Heart left ventricle (tissue), 16 donors: ENCODE measurements around the gene FBXW8. TPM values are rescaled to one million over a fixed set of nuclear protein-coding genes. Genes with fewer than 3 reads are reported as not detected.

Experiments
- ATAC-seq, 4 donors: fragments of 200-7000 bp; cut with Tn5 transposase; one replicate each; pipeline ENCODE4 v1.9.1; 2020 to 2022; ENCODE audit warnings: moderate library complexity in 4 of 4, mild to moderate bottlenecking in 3 of 4, moderate number of reproducible peaks in 1 of 4
- DNase-seq, 5 donors: peaks; one replicate each; pipeline ENCODE4 v3.0.0-alpha.2; 2020
- H3K27ac ChIP-seq, 12 donors: fragments of 200-600 bp; sonication (generic) in 4 of 12; one replicate each; pipeline versions ENCODE4 v1.5.0 to v1.8.0; 2016 to 2022; ENCODE audit warnings: mild to moderate bottlenecking in 2 of 12
- H3K27me3 ChIP-seq, 9 donors: fragments of 200-600 bp; sonication (generic) in 2 of 9; one replicate each; pipeline versions ENCODE4 v1.5.1 to v1.8.0; 2016 to 2022; ENCODE audit warnings: mild to moderate bottlenecking in 3 of 9
- H3K36me3 ChIP-seq, 9 donors: fragments of 200-600 bp; sonication (generic) in 2 of 9; one replicate each; pipeline versions ENCODE4 v1.5.0 to v1.8.0; 2018 to 2022; ENCODE audit warnings: mild to moderate bottlenecking in 2 of 9
- H3K4me1 ChIP-seq, 12 donors: fragments of 200-600 bp; sonication (generic) in 4 of 12; one replicate each; pipeline versions ENCODE4 v1.5.0 to v1.8.0; 2016 to 2022; ENCODE audit warnings: mild to moderate bottlenecking in 3 of 12
- H3K4me3 ChIP-seq, 12 donors: fragments of 200-600 bp; sonication (generic) in 4 of 12; one replicate each; pipeline versions ENCODE4 v1.5.0 to v1.8.0; 2017 to 2022; ENCODE audit warnings: mild to moderate bottlenecking in 9 of 12, moderate library complexity in 4 of 12
- H3K9me3 ChIP-seq, 12 donors: fragments of 200-600 bp; sonication (generic) in 4 of 12; one replicate each; pipeline versions ENCODE4 v1.5.0 to v1.8.0; 2016 to 2022; ENCODE audit warnings: mild to moderate bottlenecking in 1 of 12
- POLR2A ChIP-seq, 2 donors: fragments of 450-650 bp; IDR thresholded peaks; one replicate each; pipeline ENCODE4 v1.6.1; 2017; ENCODE audit warnings: antibody characterized with exemption in 2 of 2, mild to moderate bottlenecking in 2 of 2, moderate library complexity in 2 of 2
- WGBS, 4 donors: extraction: QIAGEN DNeasy Blood & Tissue Kit in 2 of 4; methylation state at CpG; one replicate each; pipeline versions ENCODE4 v1.1.5 to v1.1.7; 2013 to 2018; 5-methylcytosine and 5-hydroxymethylcytosine counted together
- intact Hi-C, 10 donors: fragments of 100-400 bp; cut with DNase I; formaldehyde crosslinking; loops; one replicate each; pipeline versions ENCODE4 v1.11.1 to v1.14.2; 2022
- polyA plus RNA-seq, 2 donors: library from polyadenylated mRNA; stranded (reverse); fragments of 200-250 nt; gene quantifications; one replicate each; pipeline ENCODE4 v1.2.3, GENCODE V29; 2013
- total RNA-seq, 9 donors: library from RNA; depleted of rRNA in 2 of 9; stranded (reverse); fragments of >200 nt in 2 of 9; fragmentation: NEBNext Ultra II Directional in 3 of 9; extraction: Animal tissue kit (Norgen Biotek cat#: 25700) in 3 of 9; gene quantifications; one replicate each; pipeline versions ENCODE4 v1.1.0 to v1.2.4, GENCODE V29; 2016 to 2023
- TF ChIP-seq, protein P1 (sequence below), 12 donors: fragments of 200-600 bp; sonication (generic) in 4 of 12; IDR thresholded peaks; one replicate each; pipeline versions ENCODE4 v1.5.0 to v1.8.0; 2018 to 2022; ENCODE audit warnings: antibody characterized with exemption in 12 of 12, mild to moderate bottlenecking in 5 of 12
- donor health status: ischemic (EF 13 %, LVEDD 7.1; RV severe dilation, severe dysfunction).
- donor health status: healthy with polysubstance abuse.
- donor health status: DM: no; HTN: yes; CAD: no.
- donor health status: DM: no; HTN: no; CAD: no.
- donor health status: ischemic (EF 25% LVEDD 6.9; RV normal size, moderate dysfunction).
- donor health status: ischemic (EF 25% LVEDD 5.7; RV mildly dilated, moderate dysfunction).
- donor health status: healthy.
- donor health status: DM: yes; HTN: yes; CAD: no.
- donor health status: ischemic (EF 35%, LVEDD 5.7; RV mildly dilated, moderate dysfunction).
- donor health status: nonischemic (EF 11% LVEDD 7.7; RV severe dilation, severe dysfunction).
- donor health status: DM: yes; HTN: yes; CAD: no.
- donor health status: PGD.
- donor health status: ischemic (EF 29% LVEDD 5.4; RV normal size, mild dysfunction).
- donor health status: nonischemic (EF 23%, LVEDD 6.1; RV moderate dilation, normal function).

Gene FBXW8
- total and polyA plus RNA-seq, 11 donors, result 2.4 to 9.7 (median 7.0) TPM

DNA sequence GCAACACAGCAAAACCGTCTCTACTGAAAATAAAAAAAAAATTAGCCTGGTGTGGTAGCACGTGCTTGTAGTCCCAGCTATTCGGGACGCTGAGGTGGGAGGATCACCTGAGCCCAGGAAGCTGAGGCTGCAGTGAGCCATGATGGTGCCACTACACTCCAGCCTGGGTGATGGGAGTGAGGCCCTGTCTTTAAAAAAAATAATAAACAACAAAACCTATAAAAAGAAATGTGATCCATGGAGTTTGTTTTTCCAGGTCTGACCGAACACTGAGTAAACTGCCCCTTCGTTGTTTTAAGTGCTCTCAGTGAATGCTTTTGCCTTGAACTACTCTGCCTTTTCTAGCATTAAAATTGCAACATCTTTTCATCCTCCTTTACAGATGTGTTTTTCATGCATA lies 111.7 kb downstream of the FBXW8 start:
- H3K4me3 ChIP-seq, result no peak overlapping the region
- no peaks in the 10 kb centered on the region for H3K27me3 ChIP-seq
- TF ChIP-seq, protein P1, sequence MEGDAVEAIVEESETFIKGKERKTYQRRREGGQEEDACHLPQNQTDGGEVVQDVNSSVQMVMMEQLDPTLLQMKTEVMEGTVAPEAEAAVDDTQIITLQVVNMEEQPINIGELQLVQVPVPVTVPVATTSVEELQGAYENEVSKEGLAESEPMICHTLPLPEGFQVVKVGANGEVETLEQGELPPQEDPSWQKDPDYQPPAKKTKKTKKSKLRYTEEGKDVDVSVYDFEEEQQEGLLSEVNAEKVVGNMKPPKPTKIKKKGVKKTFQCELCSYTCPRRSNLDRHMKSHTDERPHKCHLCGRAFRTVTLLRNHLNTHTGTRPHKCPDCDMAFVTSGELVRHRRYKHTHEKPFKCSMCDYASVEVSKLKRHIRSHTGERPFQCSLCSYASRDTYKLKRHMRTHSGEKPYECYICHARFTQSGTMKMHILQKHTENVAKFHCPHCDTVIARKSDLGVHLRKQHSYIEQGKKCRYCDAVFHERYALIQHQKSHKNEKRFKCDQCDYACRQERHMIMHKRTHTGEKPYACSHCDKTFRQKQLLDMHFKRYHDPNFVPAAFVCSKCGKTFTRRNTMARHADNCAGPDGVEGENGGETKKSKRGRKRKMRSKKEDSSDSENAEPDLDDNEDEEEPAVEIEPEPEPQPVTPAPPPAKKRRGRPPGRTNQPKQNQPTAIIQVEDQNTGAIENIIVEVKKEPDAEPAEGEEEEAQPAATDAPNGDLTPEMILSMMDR (IDR thresholded peaks at IDR 0.05), result no peak
- H3K27ac ChIP-seq, result no peak overlapping the region
- ATAC-seq (no peak), DNase-seq (no peak)
- intact Hi-C loops, result loop anchor here in 4 of 10 donors (5.0 to 10.0 kb wide), 4 partner anchors 92 to 318 kb away; no protein-coding TSS in a partner anchor
- H3K36me3 ChIP-seq, result peaks cover 0 to 74% (median 49%) of the 10 kb centered on the region in 9 donors
- 76 to 87% (median 85%) methylated on average over 6 of the region's 6 CpGs for WGBS, 4 donors
- peaks cover 0 to 14% (median 9%) of the 10 kb centered on the region in 12 donors for H3K4me1 ChIP-seq
- no peaks in the 10 kb centered on the region for H3K9me3 ChIP-seq

DNA sequence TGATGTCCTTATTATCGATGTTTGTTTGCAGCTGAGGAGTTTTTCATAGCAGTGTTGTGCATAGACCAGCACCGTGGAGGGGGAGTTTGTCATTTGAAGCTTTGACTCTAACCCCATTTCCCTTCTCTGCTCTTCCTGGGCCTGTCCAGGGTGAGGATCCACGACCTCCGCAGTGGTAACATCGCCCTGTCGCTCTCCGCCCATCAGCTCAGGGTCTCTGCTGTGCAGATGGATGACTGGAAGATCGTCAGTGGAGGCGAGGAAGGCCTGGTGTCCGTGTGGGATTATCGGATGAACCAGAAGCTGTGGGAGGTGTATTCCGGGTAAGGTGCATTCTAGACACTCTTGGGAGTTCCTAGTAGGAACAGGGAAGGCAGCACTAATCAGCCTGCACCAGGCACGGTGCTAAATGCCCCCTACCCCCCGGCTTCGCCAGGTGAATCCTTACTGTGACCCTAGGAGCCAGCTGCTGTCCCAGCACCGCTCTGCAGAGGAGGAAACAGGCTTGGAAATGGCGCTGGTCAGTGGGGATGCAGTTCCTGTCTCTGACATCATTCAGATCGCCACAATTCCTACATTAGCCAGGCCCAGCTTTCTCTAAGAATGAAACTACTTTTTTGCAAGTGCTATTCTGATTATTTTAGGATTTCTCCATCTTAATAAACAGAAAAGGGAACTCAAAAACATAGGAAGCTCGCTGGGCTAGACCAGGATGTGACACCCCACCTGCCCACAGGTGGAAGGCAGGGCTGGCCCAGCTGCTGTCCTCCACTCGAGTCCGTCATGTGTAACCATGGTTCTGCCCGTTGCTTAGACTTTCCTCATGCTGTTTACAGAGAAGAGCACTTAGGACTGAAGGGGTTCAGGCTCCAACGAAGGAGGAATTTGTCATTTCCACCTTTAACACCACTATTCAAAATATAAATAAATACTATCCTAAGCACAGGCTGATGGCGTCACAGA lies 113.5 kb downstream of the FBXW8 start:
- peak overlapping the region in 1 of 12 donors; percentile 55 for H3K27ac ChIP-seq
- peaks cover 0 to 18% (median 9%) of the 10 kb centered on the region in 12 donors for H3K4me1 ChIP-seq
- TF ChIP-seq, protein P1 (IDR thresholded peaks at IDR 0.05), result no peak
- no peak for TF ChIP-seq POLR2A (IDR thresholded peaks at IDR 0.05)
- WGBS, 4 donors, result 84 to 88% (median 87%) methylated on average over 21 to 24 of the region's 24 CpGs
- DNase-seq (no peak), ATAC-seq (no peak)
- H3K36me3 ChIP-seq, result peaks cover 0 to 74% (median 57%) of the 10 kb centered on the region in 9 donors
- no peaks in the 10 kb centered on the region for H3K27me3 ChIP-seq
- intact Hi-C loops, result loop anchor here in 6 of 10 donors (2.0 to 10.0 kb wide), 7 partner anchors 91 to 319 kb away; no protein-coding TSS in a partner anchor
- H3K9me3 ChIP-seq, result no peaks in the 10 kb centered on the region
- H3K4me3 ChIP-seq, result no peak overlapping the region

DNA sequence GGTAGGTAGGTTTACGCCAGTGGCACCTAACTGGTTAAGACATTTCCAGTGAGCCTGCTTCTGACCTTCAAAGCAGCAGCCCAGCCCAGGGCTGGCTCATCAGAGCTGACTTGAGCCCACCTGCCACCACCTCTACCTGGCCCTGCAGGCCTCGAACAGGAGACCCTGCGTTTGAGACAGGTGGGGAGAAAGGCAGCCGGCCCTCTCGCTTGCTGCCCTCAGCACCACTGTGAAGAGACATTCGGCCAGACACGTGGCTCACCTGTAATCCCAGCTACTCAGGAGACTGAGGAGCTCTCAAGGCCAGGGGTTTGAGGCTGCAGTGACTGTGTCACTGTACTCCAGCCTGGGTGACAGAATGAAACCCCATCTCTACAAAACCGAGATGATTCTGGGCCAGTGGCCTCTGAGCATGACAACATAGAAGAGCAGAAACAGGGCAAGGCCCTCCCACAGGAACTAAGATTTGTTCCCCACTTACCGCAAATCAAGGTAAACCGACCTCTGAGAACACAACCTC lies 114.3 kb downstream of the FBXW8 start:
- Histone ChIP-seq H3K9me3 (no peaks in the 10 kb centered on the region), H3K36me3 (peaks cover 0 to 75% (median 56%) of the 10 kb centered on the region in 9 donors), H3K4me1 (peaks cover 0 to 22% (median 9%) of the 10 kb centered on the region in 12 donors), H3K27ac (peak overlapping the region in 2 of 12 donors; percentile 20 to 55), H3K4me3 (no peak overlapping the region), H3K27me3 (no peaks in the 10 kb centered on the region)
- TF ChIP-seq, protein P1 (IDR thresholded peaks at IDR 0.05), result no peak
- no peak for TF ChIP-seq POLR2A (IDR thresholded peaks at IDR 0.05)
- ATAC-seq (no peak), DNase-seq (no peak)
- WGBS, 4 donors, result 86 to 95% (median 87%) methylated on average over 5 to 10 of the region's 10 CpGs
- intact Hi-C loops, result loop anchor here (1.0 to 10.0 kb wide), 13 partner anchors 72 to 320 kb away; partner anchors contain the start of gene TESC (in 2 of the 10)
